HFF-Myc (cell line): ENCODE results near the gene SORCS2.

Experiments used
- DNase-seq: peaks from one replicate; pipeline ENCODE4 v3.0.0-alpha.2; 2011; ENCODE audit warnings: low read depth; ENCODE audit errors: extremely low read depth
- H3K4me3 ChIP-seq: replicated peaks from 2 replicates; pipeline ENCODE4 v1.5.1; 2011; ENCODE audit warnings: low read depth, mild to moderate bottlenecking, control low read depth, low read length
- TF ChIP-seq, protein P1 (sequence below): IDR thresholded peaks from 2 replicates; pipeline ENCODE4 v1.5.1; 2012; ENCODE audit warnings: mild to moderate bottlenecking, low read depth, low read length, control low read depth; ENCODE audit errors: missing control alignments

SORCS2 gene

DNA sequence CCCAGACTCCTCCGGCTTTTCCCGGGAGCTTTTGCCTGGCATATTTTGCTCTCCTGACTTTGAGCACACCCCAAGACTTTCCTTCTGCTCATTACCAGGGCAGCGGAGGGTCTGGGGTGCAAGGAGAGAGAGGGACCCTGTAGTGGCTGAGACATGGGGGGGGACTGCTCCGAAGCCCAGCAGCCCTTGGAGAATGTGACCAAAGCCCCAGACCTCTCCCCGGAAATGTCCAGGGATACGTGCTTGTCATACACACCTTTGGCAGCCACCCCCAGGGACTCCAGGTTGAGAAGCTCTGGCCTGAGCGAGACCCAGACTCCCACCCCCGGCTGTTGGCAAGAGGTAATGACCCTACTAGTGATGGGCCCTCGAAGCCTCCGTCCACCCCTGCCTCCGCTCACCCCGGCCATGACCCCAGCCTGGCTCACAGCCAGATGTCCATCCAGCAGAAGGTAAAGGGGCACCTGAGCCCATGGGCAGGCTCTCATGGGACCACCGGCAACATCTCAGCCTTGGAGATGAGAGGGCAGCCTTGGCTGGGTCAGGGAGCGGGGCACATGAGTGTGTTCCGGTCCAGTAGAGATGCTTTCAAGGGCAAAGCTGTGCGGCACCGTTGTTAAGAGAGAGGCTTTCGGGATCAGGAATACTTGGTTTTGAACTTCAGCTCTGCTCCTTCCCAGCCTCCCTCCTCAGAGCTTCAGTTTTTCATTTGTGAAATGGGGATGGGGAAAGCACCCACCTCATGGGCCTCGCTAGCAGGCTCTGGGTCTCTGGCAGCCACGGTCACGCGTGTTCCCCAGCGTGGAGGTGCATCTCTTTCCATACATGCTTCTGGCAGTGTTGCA lies 240.4 kb downstream of the SORCS2 start:
- H3K4me3 ChIP-seq, result no peak overlapping the region
- no peak for DNase-seq
- TF ChIP-seq, protein P1, sequence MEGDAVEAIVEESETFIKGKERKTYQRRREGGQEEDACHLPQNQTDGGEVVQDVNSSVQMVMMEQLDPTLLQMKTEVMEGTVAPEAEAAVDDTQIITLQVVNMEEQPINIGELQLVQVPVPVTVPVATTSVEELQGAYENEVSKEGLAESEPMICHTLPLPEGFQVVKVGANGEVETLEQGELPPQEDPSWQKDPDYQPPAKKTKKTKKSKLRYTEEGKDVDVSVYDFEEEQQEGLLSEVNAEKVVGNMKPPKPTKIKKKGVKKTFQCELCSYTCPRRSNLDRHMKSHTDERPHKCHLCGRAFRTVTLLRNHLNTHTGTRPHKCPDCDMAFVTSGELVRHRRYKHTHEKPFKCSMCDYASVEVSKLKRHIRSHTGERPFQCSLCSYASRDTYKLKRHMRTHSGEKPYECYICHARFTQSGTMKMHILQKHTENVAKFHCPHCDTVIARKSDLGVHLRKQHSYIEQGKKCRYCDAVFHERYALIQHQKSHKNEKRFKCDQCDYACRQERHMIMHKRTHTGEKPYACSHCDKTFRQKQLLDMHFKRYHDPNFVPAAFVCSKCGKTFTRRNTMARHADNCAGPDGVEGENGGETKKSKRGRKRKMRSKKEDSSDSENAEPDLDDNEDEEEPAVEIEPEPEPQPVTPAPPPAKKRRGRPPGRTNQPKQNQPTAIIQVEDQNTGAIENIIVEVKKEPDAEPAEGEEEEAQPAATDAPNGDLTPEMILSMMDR, result no peak

DNA sequence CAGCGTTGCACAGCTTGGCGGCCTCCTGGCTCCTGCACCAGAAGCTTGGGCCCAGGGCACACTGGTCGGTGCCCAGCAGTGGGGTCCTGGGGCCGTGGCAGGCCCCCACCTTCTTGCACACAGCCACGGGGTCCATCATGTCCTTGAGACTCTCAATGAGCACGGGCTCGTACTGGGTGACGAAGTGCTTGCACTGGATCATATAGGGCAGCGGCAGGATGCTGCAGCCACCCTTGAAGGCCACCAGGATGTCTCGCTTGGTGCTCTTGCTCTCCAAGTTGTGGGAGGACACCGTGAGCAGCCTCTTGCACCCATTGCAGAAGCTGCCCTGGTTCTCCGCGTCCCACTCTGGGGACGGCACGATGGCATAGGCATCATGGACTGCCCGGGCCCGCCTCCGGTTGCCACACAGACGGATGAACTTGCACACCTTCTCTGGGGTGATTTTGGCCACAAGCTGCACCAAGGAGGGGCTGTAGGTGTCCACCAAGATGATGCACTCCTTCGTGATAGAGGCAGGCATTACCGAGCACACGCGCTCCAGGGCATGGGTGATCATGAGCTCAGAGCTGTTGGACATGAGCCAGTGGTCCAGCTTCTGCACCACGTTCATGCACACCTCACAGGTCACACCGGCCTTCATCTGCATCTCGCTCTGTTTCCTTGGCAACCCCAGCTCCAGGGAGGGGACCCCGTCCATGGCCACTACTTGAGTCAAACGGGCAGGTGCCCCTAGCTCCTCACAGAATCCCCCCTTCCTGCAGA lies 241.2 kb downstream of the SORCS2 start:
- TF ChIP-seq, protein P1, result no peak
- no peak overlapping the region for H3K4me3 ChIP-seq
- DNase-seq, result no peak

GRCh38 chr4:7434141-7434765 lies 241.9 kb downstream of the SORCS2 start:
- H3K4me3 ChIP-seq, result no peak overlapping the region
- TF ChIP-seq, protein P1, result no peak
- DNase-seq, result no peak

DNA sequence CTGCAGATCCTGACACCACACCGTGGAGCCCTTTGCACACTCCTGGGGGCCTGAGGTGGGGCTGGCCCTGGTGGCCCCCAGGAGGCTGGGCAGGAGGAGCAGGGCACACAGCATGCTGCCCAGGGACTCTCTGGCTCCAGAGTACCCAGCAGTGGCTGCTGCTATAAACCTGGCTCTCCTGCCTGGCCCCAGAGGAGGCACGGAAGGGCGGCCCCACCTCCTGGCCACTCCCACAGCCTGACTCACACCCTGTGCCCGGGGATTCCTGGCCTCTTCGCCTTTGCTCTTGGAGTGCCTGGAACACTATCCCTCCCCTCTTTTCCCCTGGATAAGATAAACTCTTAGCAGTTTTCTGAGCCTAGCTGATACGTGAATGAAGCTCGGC lies 242.4 kb downstream of the SORCS2 start, which contains the start of gene PSAPL1:
Gene PSAPL1 (minus strand): TSS at position 165 of the 385 bp plus-strand sequence. CDS start 51 bp downstream, at position 114.
- H3K4me3 ChIP-seq, result no peak within 1 kb of the TSS
- peak; percentile 3 for DNase-seq
- TF ChIP-seq, protein P1, result no peak

- TF ChIP-seq, protein P1, result no peak
- no peak overlapping the region for H3K4me3 ChIP-seq
- DNase-seq, result no peak
Measured at GRCh38 chr4:7435471-7436061, 243.2 kb downstream of the SORCS2 start.

DNA sequence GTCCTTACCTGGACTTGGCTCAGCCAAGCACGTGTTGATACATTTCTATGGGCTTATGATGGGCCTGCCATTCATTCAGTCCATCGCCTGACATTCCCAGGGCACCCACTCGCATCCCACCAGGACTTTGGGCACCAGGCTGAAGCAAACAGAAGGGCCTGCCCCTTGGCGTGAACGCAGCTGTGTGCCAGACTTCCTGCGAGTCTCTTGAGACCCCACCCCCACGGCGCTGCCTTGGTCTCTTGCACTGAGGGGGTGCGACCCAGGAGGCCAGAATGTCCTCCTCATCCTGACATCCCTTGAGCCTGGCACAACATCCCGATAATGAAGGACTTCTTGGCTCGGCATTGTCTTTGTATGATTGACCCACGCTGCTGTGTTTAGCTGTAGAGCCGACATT lies 243.9 kb downstream of the SORCS2 start:
- DNase-seq, result no peak
- H3K4me3 ChIP-seq, result no peak overlapping the region
- TF ChIP-seq, protein P1, result no peak
